Activated B cell treated with CpG ODN at 0.5 μM for 24 hours (primary cell): ENCODE results near the gene CGRRF1. TPM values are rescaled to one million over a fixed set of nuclear protein-coding genes. Genes with fewer than 3 reads are reported as not detected.

Source experiments
- ATAC-seq: fragments of 200-7000 bp; cut with Tn5 transposase; one replicate; pipeline ENCODE4 v1.10.0; 2021; ENCODE audit warnings: low read depth, mild to moderate bottlenecking, moderate library complexity
- CTCF ChIA-PET: fragments of 350-600 bp; sonication (Branson Sonifier 250); formaldehyde crosslinking; loops from one replicate; lab custom pipeline; 2021; ENCODE audit warnings: antibody characterized with exemption; lab: Charles Lee
- POLR2A ChIA-PET: fragments of 350-600 bp; sonication (Branson Sonifier 250); formaldehyde crosslinking; loops from one replicate; lab custom pipeline; 2021; ENCODE audit warnings: antibody characterized with exemption; lab: Charles Lee
- DNase-seq: peaks from one replicate; pipeline ENCODE4 v3.0.0; 2022
- H3K27ac Mint-ChIP-seq: one replicate; pipeline ENCODE4 v1.8.0; 2020; ENCODE audit warnings: mixed read lengths
- H3K27me3 Mint-ChIP-seq: one replicate; pipeline ENCODE4 v1.8.0; 2021; ENCODE audit warnings: mixed read lengths
- H3K36me3 Mint-ChIP-seq: one replicate; pipeline ENCODE4 v1.8.0; 2021; ENCODE audit warnings: low read depth, mixed read lengths
- H3K4me1 Mint-ChIP-seq: one replicate; pipeline ENCODE4 v1.8.0; 2021; ENCODE audit warnings: mixed read lengths
- H3K4me3 Mint-ChIP-seq: one replicate; pipeline ENCODE4 v1.8.0; 2020; ENCODE audit warnings: mild to moderate bottlenecking, mixed read lengths
- H3K9me3 Mint-ChIP-seq: one replicate; pipeline ENCODE4 v1.8.0; 2020; ENCODE audit warnings: mixed read lengths
- intact Hi-C: fragments of 100-400 bp; cut with micrococcal nuclease; formaldehyde crosslinking; loops from one replicate; pipeline ENCODE4 v1.15.1; 2024
- total RNA-seq: library from RNA; stranded (reverse); gene quantifications from 2 replicates; pipeline ENCODE4 v1.2.3, GENCODE V29; 2022
- TF ChIP-seq, protein P1 (sequence below): fragments of 200-600 bp; IDR thresholded peaks from one replicate; pipeline ENCODE4 v1.8.0; 2022; ENCODE audit warnings: antibody characterized with exemption, mild to moderate bottlenecking

Gene CGRRF1
- total RNA-seq, 1 donor from 2014 or later, result 11.9 TPM

DNA sequence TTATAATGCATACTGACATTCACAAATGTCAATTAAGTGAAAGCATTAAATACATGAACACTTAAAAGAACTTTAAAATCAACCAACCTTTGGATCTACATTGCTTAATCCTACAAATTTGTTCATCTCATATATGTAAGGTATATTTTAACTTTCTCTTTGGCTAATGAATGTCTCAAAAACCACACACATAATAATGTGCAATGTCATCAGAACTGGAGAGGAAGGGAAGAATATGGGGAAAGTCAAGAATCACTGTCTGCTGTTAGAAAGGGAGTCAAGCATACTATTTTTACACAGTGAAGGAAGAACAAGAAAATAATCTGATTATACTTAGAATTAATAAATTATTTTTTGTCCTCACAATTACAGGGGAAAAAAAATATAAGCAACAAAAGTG, 25.9 kb upstream of the CGRRF1 start:
- peak overlapping the region; percentile 74 for H3K4me3 Mint-ChIP-seq
- TF ChIP-seq, protein P1, sequence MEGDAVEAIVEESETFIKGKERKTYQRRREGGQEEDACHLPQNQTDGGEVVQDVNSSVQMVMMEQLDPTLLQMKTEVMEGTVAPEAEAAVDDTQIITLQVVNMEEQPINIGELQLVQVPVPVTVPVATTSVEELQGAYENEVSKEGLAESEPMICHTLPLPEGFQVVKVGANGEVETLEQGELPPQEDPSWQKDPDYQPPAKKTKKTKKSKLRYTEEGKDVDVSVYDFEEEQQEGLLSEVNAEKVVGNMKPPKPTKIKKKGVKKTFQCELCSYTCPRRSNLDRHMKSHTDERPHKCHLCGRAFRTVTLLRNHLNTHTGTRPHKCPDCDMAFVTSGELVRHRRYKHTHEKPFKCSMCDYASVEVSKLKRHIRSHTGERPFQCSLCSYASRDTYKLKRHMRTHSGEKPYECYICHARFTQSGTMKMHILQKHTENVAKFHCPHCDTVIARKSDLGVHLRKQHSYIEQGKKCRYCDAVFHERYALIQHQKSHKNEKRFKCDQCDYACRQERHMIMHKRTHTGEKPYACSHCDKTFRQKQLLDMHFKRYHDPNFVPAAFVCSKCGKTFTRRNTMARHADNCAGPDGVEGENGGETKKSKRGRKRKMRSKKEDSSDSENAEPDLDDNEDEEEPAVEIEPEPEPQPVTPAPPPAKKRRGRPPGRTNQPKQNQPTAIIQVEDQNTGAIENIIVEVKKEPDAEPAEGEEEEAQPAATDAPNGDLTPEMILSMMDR, result no peak
- H3K4me1 Mint-ChIP-seq, result peaks cover 73% of the 10 kb centered on the region
- ATAC-seq (no peak), DNase-seq (no peak)
- H3K27ac Mint-ChIP-seq, result peak overlapping the region; percentile 74
- ChIA-PET POLR2A (interaction anchor here (0.9 to 1.4 kb wide), 2 partner anchors 15 to 25 kb away, joined by 3 to 6 read pairs; partner anchors contain the start of gene CGRRF1), CTCF (interaction anchor here (0.6 to 1.4 kb wide), 2 partner anchors 26 to 35 kb away, joined by 3 read pairs; partner anchors contain the start of gene CGRRF1)
- intact Hi-C loops, result loop anchor here (1.0 to 10.0 kb wide), 2 partner anchors 43 to 1929 kb away; partner anchors contain the start of genes CNIH1, GPR137C and TXNDC16
- no peaks in the 10 kb centered on the region for H3K27me3 Mint-ChIP-seq
- peaks cover 38% of the 10 kb centered on the region for H3K36me3 Mint-ChIP-seq
- no peaks in the 10 kb centered on the region for H3K9me3 Mint-ChIP-seq

DNA sequence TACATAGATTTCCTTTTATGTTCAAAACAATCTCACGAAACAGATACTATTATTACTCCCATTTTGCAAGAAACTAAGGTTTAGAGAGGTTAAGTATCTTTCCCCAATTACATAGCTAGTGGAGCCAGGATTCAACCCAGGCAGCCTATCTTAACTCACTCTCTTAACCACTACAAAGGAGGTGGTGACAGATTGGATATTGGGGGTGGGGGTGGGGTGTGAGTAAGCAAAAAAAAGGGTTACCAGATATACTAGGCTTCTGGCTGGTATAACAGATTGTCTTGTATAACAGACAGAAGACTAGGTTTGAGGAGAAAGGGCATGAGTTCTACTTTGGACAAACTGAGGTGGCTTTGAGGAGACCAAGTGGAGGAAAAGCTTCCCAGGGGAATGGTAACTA, 23.0 kb upstream of the CGRRF1 start:
- peaks cover 86% of the 10 kb centered on the region for H3K4me1 Mint-ChIP-seq
- DNase-seq (no peak), ATAC-seq (no peak)
- ChIA-PET POLR2A (interaction anchor here (0.7 kb wide), 1 partner anchor 51 kb away, joined by 3 read pairs; no protein-coding TSS in a partner anchor), CTCF (no interaction called here)
- H3K27me3 Mint-ChIP-seq, result no peaks in the 10 kb centered on the region
- H3K36me3 Mint-ChIP-seq, result peaks cover 26% of the 10 kb centered on the region
- TF ChIP-seq, protein P1, result no peak
- H3K27ac Mint-ChIP-seq, result peak overlapping the region; percentile 79
- peak overlapping the region; percentile 94 for H3K4me3 Mint-ChIP-seq
- intact Hi-C loops, result loop anchor here (5.0 to 10.0 kb wide), 3 partner anchors 566 to 1932 kb away; partner anchors contain the start of genes GPR137C, MAPK1IP1L and TXNDC16
- no peaks in the 10 kb centered on the region for H3K9me3 Mint-ChIP-seq

DNA sequence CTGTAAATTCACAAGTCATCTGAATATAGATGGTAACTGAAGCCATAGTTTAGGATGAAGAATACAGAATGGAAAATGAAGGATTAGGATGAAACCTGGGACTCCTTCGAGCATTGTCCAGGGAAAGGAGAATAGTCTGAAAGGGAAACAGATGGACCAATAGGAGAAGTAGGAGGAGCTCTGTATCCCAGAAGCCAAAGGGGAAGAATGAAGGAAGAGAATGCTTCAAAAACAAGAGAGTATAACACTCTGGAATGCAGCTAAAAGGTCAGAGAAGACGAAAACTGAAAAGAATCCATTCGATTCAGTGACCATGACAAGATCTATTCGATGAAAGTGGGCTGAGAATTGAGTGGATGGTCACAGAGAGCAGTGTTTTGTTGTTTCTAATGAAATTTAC, 21.9 kb upstream of the CGRRF1 start:
- ATAC-seq, result no peak
- intact Hi-C loops, result loop anchor here (1.0 to 10.0 kb wide), 5 partner anchors 46 to 1933 kb away; partner anchors contain the start of genes CDKN3, CNIH1, GPR137C and MAPK1IP1L
- Mint-ChIP-seq H3K9me3 (no peaks in the 10 kb centered on the region), H3K4me1 (peaks cover 76% of the 10 kb centered on the region), H3K36me3 (peaks cover 19% of the 10 kb centered on the region), H3K27me3 (no peaks in the 10 kb centered on the region), H3K4me3 (peak overlapping the region; percentile 94), H3K27ac (peak overlapping the region; percentile 91)
- TF ChIP-seq, protein P1, result no peak
- CTCF ChIA-PET, result interaction anchor here (1.8 kb wide), 1 partner anchor 22 kb away, joined by 7 read pairs; the partner anchor contains the start of gene CGRRF1
- no peak for DNase-seq
- POLR2A ChIA-PET, result interaction anchor here (0.9 to 3.6 kb wide), 5 partner anchors 16 to 78 kb away, joined by 3 to 37 read pairs (median 7); partner anchors contain the start of genes CGRRF1 and CNIH1

DNA sequence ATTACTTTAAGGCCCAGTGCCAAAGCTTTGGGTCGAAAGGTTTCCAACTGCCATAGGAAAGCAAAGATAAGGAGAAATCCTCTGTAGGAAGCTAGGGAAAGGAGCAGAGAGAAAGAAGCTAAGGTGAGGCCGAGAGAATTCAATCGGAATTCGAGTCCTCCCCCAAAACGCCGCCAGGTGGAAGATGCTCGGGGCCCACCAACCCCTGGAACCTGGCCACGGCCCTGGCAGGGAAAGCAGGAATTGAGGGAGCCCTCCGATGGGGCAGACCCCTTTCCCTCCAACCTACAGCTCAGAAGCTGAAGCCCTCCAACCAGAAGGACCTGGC, 21.4 kb upstream of the CGRRF1 start:
- Mint-ChIP-seq H3K4me1 (peaks cover 71% of the 10 kb centered on the region), H3K9me3 (no peaks in the 10 kb centered on the region), H3K36me3 (peaks cover 14% of the 10 kb centered on the region), H3K4me3 (peak overlapping the region; percentile 94), H3K27me3 (no peaks in the 10 kb centered on the region), H3K27ac (peak overlapping the region; percentile 91)
- DNase-seq (no peak), ATAC-seq (no peak)
- intact Hi-C loops, result loop anchor here (1.0 to 10.0 kb wide), 5 partner anchors 47 to 1933 kb away; partner anchors contain the start of genes CDKN3, CNIH1, GPR137C and MAPK1IP1L
- ChIA-PET CTCF (interaction anchor here (1.1 to 1.8 kb wide), 2 partner anchors 21 to 286 kb away, joined by 3 to 7 read pairs; partner anchors contain the start of gene CGRRF1), POLR2A (interaction anchor here (0.5 to 3.6 kb wide), 8 partner anchors 16 to 1324 kb away, joined by 3 to 37 read pairs (median 4); partner anchors contain the start of genes CGRRF1, CNIH1, SOCS4 and WDHD1)
- TF ChIP-seq, protein P1, result no peak
